GM23338 (cell line): ENCODE measurements around the gene CTNNA1.

ENCODE experiments used
- EZH2 ChIP-seq: fragments of 200-600 bp; sonication (generic); IDR thresholded peaks from one replicate; pipeline ENCODE4 v1.8.0; 2017; ENCODE audit warnings: antibody characterized with exemption, mild to moderate bottlenecking, low read depth; ENCODE audit not compliant: unreplicated experiment
- EZH2phosphoT487 ChIP-seq: fragments of 200-600 bp; sonication (generic); IDR thresholded peaks from one replicate; pipeline ENCODE4 v1.8.1; 2018; ENCODE audit warnings: antibody characterized with exemption; ENCODE audit not compliant: unreplicated experiment
- POLR2AphosphoS5 ChIP-seq: IDR thresholded peaks from 2 replicates; pipeline ENCODE4 v1.6.1; 2016; ENCODE audit warnings: antibody characterized with exemption, low read depth
- TF ChIP-seq, protein P1 (sequence below), 2 experiments: fragments of 200-600 bp in 1 of 2; sonication (generic) in 1 of 2; conservative IDR thresholded peaks; 2 replicates each; pipeline versions ENCODE4 v1.5.1 to v1.6.1; 2016 to 2017; ENCODE audit warnings: antibody characterized with exemption in 2 of 2, low read depth in 2 of 2, mild to moderate bottlenecking in 2 of 2, moderate library complexity in 1 of 2

DNA sequence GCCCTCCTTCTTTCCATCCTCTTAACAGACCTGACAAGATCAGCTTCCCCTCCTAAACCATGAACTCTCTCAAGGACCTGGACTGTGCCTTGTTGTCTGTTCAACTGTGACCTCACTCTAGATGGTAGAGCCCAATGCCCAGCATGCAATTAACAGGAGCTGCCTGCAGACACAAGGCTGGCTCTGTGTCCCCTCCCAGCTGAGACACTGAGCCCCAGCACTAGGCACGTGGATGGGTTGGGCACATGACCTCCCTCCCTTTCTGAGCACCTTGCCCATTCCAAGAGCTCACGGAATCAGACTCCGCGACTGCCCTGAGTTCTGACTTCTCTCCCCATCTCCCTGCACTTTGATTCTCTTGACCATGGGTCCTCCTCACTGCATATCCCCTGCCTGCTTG is 215.4 kb downstream of the CTNNA1 start:
- TF ChIP-seq EZH2 (no peak), EZH2phosphoT487 (no peak), POLR2AphosphoS5 (no peak)
- TF ChIP-seq, protein P1, sequence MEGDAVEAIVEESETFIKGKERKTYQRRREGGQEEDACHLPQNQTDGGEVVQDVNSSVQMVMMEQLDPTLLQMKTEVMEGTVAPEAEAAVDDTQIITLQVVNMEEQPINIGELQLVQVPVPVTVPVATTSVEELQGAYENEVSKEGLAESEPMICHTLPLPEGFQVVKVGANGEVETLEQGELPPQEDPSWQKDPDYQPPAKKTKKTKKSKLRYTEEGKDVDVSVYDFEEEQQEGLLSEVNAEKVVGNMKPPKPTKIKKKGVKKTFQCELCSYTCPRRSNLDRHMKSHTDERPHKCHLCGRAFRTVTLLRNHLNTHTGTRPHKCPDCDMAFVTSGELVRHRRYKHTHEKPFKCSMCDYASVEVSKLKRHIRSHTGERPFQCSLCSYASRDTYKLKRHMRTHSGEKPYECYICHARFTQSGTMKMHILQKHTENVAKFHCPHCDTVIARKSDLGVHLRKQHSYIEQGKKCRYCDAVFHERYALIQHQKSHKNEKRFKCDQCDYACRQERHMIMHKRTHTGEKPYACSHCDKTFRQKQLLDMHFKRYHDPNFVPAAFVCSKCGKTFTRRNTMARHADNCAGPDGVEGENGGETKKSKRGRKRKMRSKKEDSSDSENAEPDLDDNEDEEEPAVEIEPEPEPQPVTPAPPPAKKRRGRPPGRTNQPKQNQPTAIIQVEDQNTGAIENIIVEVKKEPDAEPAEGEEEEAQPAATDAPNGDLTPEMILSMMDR (conservative IDR thresholded peaks at IDR 0.05; ENCODE audit: low read depth in 2 of 2): no peak
